ENCODE data around the gene ELOF1.

Gene ELOF1

DNA sequence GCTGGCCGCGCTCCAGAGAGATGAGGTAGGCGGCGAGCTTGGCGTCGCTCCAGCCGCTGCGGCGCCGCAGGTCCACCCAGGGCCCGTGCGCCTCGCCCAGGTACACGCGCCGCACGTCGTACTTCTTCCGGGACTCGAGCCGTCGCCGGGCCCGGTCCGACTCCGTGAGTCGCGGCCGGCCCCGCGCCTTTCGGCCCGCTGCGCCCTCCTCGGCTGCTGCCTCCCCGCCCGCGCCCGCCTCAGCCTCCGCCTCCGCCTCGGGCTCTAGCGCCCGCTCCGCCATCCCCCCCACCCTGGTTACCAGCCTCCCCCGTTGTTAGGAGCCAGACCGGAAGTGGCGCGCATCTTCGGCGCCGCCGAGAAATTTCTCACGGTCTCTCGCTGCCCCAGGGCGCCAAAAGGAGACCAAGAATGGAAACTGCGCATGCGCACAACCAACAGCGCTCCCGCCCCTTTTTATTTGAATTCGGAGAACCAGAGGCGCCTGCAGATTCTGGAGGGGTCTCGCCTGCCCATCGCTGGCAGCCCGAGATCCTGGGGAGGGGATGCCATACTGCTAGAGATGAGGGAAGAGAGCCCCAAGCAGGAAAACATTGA, 53.4 kb downstream of the ELOF1 start, which contains the start of gene ZNF653:
ZNF653 (minus strand) TSS at position 336 of the 597 bp plus-strand sequence; CDS start at position 283, 53 bp downstream.
- peak within 1 kb of the TSS; percentile 53 for H3K4me3 ChIP-seq (ENCODE audit: low read depth, low read length)
- DNase-seq (ENCODE audit: low read depth) = peak; percentile 92
- TF ChIP-seq, protein P1, sequence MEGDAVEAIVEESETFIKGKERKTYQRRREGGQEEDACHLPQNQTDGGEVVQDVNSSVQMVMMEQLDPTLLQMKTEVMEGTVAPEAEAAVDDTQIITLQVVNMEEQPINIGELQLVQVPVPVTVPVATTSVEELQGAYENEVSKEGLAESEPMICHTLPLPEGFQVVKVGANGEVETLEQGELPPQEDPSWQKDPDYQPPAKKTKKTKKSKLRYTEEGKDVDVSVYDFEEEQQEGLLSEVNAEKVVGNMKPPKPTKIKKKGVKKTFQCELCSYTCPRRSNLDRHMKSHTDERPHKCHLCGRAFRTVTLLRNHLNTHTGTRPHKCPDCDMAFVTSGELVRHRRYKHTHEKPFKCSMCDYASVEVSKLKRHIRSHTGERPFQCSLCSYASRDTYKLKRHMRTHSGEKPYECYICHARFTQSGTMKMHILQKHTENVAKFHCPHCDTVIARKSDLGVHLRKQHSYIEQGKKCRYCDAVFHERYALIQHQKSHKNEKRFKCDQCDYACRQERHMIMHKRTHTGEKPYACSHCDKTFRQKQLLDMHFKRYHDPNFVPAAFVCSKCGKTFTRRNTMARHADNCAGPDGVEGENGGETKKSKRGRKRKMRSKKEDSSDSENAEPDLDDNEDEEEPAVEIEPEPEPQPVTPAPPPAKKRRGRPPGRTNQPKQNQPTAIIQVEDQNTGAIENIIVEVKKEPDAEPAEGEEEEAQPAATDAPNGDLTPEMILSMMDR (IDR thresholded peaks at IDR 0.05; ENCODE audit: low read depth, low read length) = no peak
- peak; percentile 18 for TF ChIP-seq POLR2A (IDR thresholded peaks at IDR 0.05; ENCODE audit: extremely low read depth, insufficient read length)

DNA sequence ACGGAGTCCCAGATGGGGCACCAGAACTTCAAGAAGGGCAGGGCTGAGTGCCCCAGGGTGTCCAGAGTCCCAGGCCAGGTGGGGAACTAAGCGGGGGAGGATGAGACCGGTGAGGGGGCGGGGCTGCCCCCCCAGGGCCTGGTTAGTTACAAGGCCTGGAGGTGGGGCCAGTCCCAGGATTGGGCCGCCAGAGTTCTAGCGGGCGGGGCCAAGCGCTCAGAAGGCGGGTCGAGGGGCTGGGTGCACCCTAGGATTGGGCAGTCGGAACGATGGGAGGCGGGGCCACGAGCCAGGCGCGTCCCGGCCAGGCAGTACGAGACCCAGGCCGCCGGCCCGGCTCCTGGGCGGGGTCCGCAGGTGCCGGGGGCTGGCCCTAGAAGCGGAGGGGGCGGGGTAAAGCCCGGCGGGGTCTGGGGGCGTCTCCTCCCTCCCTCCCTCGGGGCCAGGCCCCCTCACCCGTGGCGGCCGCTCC, 54.0 kb downstream of the ELOF1 start:
- peak; percentile 94 for DNase-seq (ENCODE audit: low read depth)
- TF ChIP-seq, protein P2, sequence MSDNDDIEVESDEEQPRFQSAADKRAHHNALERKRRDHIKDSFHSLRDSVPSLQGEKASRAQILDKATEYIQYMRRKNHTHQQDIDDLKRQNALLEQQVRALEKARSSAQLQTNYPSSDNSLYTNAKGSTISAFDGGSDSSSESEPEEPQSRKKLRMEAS (IDR thresholded peaks at IDR 0.05; ENCODE audit: low read depth, low read length) = no peak; the same call in 1 of the 2 replicates
- 0 out of 2 replicates have a peak, but pooled peaks have one; percentile 21 for TF ChIP-seq MYC (IDR thresholded peaks at IDR 0.05; ENCODE audit: low read depth, low read length)
- peak overlapping the region; percentile 49 for H3K4me3 ChIP-seq (ENCODE audit: low read depth, low read length)

DNA sequence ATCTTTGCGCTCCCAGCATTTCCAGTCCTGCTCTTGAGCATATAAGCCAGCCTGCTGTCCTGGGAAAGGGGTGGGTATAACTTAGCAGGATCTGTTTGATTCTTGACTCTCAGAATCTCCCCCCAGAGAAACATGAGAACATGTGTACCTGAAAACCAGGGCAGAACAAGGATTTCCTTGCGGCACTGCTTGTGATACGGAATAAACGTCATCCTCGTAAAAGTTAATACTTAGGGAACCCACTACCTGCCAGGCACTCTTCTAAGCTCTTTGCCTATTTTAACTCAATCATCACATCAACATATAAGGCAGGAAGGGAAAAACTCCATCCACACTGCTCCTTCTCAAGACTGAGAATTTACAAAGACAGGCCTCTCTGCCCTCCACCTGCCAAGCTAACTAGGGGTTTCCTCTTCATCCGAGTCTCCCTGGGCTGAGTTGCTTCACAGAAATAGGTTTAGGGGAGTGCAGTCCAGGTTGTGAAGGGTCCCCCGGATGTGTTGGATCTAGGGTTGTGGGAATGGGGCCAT, 54.5 kb downstream of the ELOF1 start:
- DNase-seq (ENCODE audit: low read depth) = no peak
- peak overlapping the region; percentile 49 for H3K4me3 ChIP-seq (ENCODE audit: low read depth, low read length)
- TF ChIP-seq, protein P1 (IDR thresholded peaks at IDR 0.05; ENCODE audit: low read depth, low read length) = no peak
- TF ChIP-seq, protein P2 (IDR thresholded peaks at IDR 0.05; ENCODE audit: low read depth, low read length) = no peak
- no peak for TF ChIP-seq MYC (IDR thresholded peaks at IDR 0.05; ENCODE audit: low read depth, low read length)
- TF ChIP-seq POLR2A (IDR thresholded peaks at IDR 0.05; ENCODE audit: extremely low read depth, insufficient read length) = no peak

Measured in NB4 (cell line).